ENCODE data around the gene INSIG1.

- no peak for TF ChIP-seq CTCF (conservative IDR thresholded peaks at IDR 0.05 in 1 of 2, IDR thresholded peaks at IDR 0.05 in 1 of 2; ENCODE audit: extremely low read depth in 1 of 2, insufficient read depth in 1 of 2, low read depth in 1 of 2, low read length in 2 of 2)
- no peak for TF ChIP-seq EZH2 (IDR thresholded peaks at IDR 0.05; ENCODE audit: borderline replicate concordance, low read length)
Observed at GRCh38 chr7:155354371-155355048, 56.8 kb downstream of the INSIG1 start.

All from mammary epithelial cell (primary cell).